IPS-15b (cell line): ENCODE data around the gene BPI.
"Not testable (repeated sequence)": the region's sequence is repeated elsewhere in the genome, so short reads cannot be mapped to it uniquely, and the experiment has no call there.

Experiments used
- H3K27me3 ChIP-seq: one replicate; pipeline ENCODE4 v1.6.1; 2013; ENCODE audit warnings: low read length; ENCODE audit not compliant: control insufficient read depth, insufficient read depth
- H3K36me3 ChIP-seq: one replicate; pipeline ENCODE4 v1.6.1; 2013; ENCODE audit warnings: low read length; ENCODE audit not compliant: control insufficient read depth, insufficient read depth
- H3K4me1 ChIP-seq: one replicate; pipeline ENCODE4 v1.6.1; 2013; ENCODE audit warnings: mild to moderate bottlenecking, low read length; ENCODE audit not compliant: control insufficient read depth, insufficient read depth
- H3K4me3 ChIP-seq: one replicate; pipeline ENCODE4 v1.5.1; 2013; ENCODE audit warnings: low read depth, low read length
- H3K9ac ChIP-seq: one replicate; pipeline ENCODE4 v1.6.1; 2013; ENCODE audit warnings: low read depth, mild to moderate bottlenecking, low read length
- H3K9me3 ChIP-seq: one replicate; pipeline ENCODE4 v1.6.1; 2013; ENCODE audit warnings: mild to moderate bottlenecking, low read length; ENCODE audit not compliant: control insufficient read depth, insufficient read depth

The BPI gene

GRCh38 chr20:38308047-38308438, 4.1 kb downstream of the BPI start:
- no peaks in the 10 kb centered on the region for H3K4me1 ChIP-seq
- H3K9ac ChIP-seq, result no peak overlapping the region
- H3K9me3 ChIP-seq, result no peaks in the 10 kb centered on the region
- no peaks in the 10 kb centered on the region for H3K27me3 ChIP-seq
- H3K36me3 ChIP-seq, result no peaks in the 10 kb centered on the region
- no peak overlapping the region for H3K4me3 ChIP-seq

DNA sequence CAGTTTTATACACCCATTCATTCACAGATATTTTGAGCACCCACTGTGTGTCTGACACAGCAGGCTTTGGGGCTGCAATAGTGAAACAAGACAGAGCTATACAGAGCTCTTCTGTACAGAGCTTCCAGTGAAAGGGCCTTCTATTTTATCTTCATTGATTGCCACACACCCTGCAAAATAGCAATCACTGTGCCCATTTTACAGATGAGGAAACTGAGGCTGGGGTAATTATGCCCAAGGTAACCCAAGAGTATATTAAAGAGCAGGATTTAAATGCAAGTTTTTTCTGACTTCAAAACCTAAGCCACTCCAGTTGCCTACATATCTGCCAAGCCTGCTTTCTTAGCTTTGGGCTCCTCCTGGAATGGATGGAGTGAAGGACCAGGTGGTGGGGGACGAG, 4.5 kb downstream of the BPI start:
- Histone ChIP-seq H3K27me3 (no peaks in the 10 kb centered on the region), H3K9me3 (no peaks in the 10 kb centered on the region), H3K4me3 (no peak overlapping the region), H3K36me3 (no peaks in the 10 kb centered on the region), H3K4me1 (no peaks in the 10 kb centered on the region), H3K9ac (no peak overlapping the region)

DNA sequence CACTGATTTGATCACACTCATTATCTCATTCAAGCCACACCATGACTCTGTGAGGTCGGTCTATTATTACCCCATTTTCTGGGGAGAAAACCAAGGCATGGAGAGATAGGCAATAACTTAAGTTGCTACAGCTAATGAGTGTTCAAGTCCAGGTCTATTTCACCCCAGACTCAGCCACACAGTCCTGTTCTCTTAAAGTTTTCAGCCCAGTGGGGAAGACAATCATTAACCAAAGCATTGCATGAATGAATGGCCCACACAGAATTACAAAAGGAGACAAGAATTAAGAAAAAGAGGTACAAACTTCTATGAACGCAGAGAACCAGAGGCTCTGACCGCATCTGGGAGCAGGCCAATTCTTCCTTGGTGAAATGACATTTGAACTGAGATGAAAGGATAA, 7.1 kb downstream of the BPI start:
- H3K9me3 ChIP-seq, result no peaks in the 10 kb centered on the region
- H3K36me3 ChIP-seq, result no peaks in the 10 kb centered on the region
- H3K9ac ChIP-seq, result no peak overlapping the region
- H3K4me1 ChIP-seq, result no peaks in the 10 kb centered on the region
- no peak overlapping the region for H3K4me3 ChIP-seq
- H3K27me3 ChIP-seq, result no peaks in the 10 kb centered on the region

DNA sequence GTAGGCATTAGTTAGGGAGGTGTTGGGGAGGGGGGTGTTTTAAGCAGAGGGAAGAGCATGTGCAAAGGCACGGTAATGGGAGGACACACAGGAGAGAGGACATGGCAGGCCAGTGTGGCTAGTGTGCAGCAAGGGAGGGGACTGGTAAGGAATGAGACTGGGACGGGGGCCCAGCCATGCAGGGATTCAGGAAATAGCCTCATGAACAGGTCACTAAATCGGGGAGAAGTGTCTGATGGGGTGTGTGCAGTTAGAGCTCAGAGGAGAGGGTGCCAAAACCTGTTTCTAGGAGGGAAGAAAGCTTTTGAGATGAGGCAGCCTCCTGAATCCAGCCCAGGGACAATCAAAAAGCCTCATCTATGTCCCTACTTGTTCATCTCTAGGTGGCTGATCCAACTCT, 7.5 kb downstream of the BPI start:
- Histone ChIP-seq H3K4me3 (no peak overlapping the region), H3K4me1 (no peaks in the 10 kb centered on the region), H3K36me3 (no peaks in the 10 kb centered on the region), H3K9ac (no peak overlapping the region), H3K9me3 (no peaks in the 10 kb centered on the region), H3K27me3 (no peaks in the 10 kb centered on the region)

GRCh38 chr20:38313676-38314075, 9.7 kb downstream of the BPI start:
- Histone ChIP-seq H3K36me3 (no peaks in the 10 kb centered on the region), H3K9ac (no peak overlapping the region), H3K27me3 (no peaks in the 10 kb centered on the region), H3K9me3 (no peaks in the 10 kb centered on the region), H3K4me3 (no peak overlapping the region), H3K4me1 (no peaks in the 10 kb centered on the region)

DNA sequence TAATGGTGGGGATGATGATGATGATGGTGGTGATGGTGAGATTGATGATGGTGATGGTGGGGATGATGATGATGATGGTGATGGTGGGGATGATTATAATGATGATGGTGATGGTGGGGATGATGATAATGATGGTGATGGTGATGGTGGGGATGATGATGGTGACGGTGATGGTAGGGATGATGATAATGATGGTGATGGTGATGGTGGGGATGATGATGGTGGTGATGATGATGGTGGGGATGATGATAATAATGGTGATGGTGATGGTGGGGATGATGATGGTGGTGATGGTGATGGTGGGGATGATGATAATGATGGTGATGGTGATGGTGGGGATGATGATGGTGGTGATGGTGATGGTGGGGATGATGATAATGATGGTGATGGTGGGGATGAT, 10.4 kb downstream of the BPI start:
- not testable (repeated sequence) for H3K9me3 ChIP-seq, H3K4me1 ChIP-seq, H3K27me3 ChIP-seq, H3K36me3 ChIP-seq, H3K4me3 ChIP-seq, H3K9ac ChIP-seq

GRCh38 chr20:38315290-38315966, 11.5 kb downstream of the BPI start:
- Histone ChIP-seq H3K4me1 (no peaks in the 10 kb centered on the region), H3K9me3 (no peaks in the 10 kb centered on the region), H3K4me3 (no peak overlapping the region), H3K36me3 (no peaks in the 10 kb centered on the region), H3K27me3 (no peaks in the 10 kb centered on the region), H3K9ac (no peak overlapping the region)

- H3K27me3 ChIP-seq, result no peaks in the 10 kb centered on the region
- no peaks in the 10 kb centered on the region for H3K36me3 ChIP-seq
- H3K4me3 ChIP-seq, result no peak overlapping the region
- H3K9ac ChIP-seq, result no peak overlapping the region
- H3K4me1 ChIP-seq, result no peaks in the 10 kb centered on the region
- H3K9me3 ChIP-seq, result no peaks in the 10 kb centered on the region
Observed at GRCh38 chr20:38316341-38316740, 12.4 kb downstream of the BPI start.

- no peaks in the 10 kb centered on the region for H3K9me3 ChIP-seq
- no peaks in the 10 kb centered on the region for H3K4me1 ChIP-seq
- no peaks in the 10 kb centered on the region for H3K27me3 ChIP-seq
- no peak overlapping the region for H3K9ac ChIP-seq
- no peaks in the 10 kb centered on the region for H3K36me3 ChIP-seq
- H3K4me3 ChIP-seq, result no peak overlapping the region
Observed at GRCh38 chr20:38317422-38317821, 13.5 kb downstream of the BPI start.

DNA sequence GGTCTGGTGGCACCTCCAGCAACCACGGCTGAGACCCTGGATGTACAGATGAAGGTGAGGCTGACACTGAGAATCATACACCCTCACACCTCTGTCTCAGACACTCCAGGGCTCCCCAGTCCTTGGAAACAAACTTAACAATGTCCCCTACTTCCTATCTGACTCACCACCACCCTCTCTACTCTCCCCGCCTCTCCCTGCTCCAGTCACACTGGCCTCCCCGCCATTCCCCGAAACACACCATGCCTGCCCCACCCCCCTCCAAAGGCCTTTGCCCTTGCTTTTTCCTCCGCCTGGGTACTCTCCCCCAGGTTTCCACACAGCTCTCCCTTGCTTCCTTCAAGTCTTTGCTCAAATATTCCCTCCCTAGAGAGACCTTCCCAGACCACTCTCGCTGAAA, 16.3 kb downstream of the BPI start:
- no peaks in the 10 kb centered on the region for H3K36me3 ChIP-seq
- H3K9me3 ChIP-seq, result no peaks in the 10 kb centered on the region
- no peaks in the 10 kb centered on the region for H3K27me3 ChIP-seq
- H3K9ac ChIP-seq, result no peak overlapping the region
- H3K4me3 ChIP-seq, result no peak overlapping the region
- H3K4me1 ChIP-seq, result no peaks in the 10 kb centered on the region

- H3K27me3 ChIP-seq, result no peaks in the 10 kb centered on the region
- H3K9ac ChIP-seq, result no peak overlapping the region
- no peaks in the 10 kb centered on the region for H3K9me3 ChIP-seq
- H3K36me3 ChIP-seq, result no peaks in the 10 kb centered on the region
- no peaks in the 10 kb centered on the region for H3K4me1 ChIP-seq
- H3K4me3 ChIP-seq, result no peak overlapping the region
Observed at GRCh38 chr20:38321959-38322598, 18.1 kb downstream of the BPI start.

- Histone ChIP-seq H3K4me1 (no peaks in the 10 kb centered on the region), H3K4me3 (no peak overlapping the region), H3K9ac (no peak overlapping the region), H3K9me3 (no peaks in the 10 kb centered on the region), H3K27me3 (no peaks in the 10 kb centered on the region), H3K36me3 (no peaks in the 10 kb centered on the region)
Observed at GRCh38 chr20:38324159-38324558, 20.2 kb downstream of the BPI start.
